ENCODE measurements around the gene OR52A1. TPM values are rescaled to one million over a fixed set of nuclear protein-coding genes. Genes with fewer than 3 reads are reported as not detected.

OR52A1 gene
- polyA plus RNA-seq, 3 donors = not detected

GRCh38 chr11:5136261-5136660 is 18.3 kb downstream of the OR52A1 start:
- TF ChIP-seq CTCF (IDR thresholded peaks at IDR 0.05) = no peak
- no peak overlapping the region for H3K4me3 Mint-ChIP-seq
- no peaks in the 10 kb centered on the region for H3K9me3 ChIP-seq (replicated peaks in 1 of 2; ENCODE audit: control insufficient read depth in 1 of 2, insufficient read depth in 1 of 2, low read length in 2 of 2)
- H3K36me3 ChIP-seq (replicated peaks in 1 of 2; ENCODE audit: control insufficient read depth in 1 of 2, insufficient read depth in 2 of 2, low read length in 2 of 2) = no peaks in the 10 kb centered on the region
- no peak overlapping the region for H2AFZ ChIP-seq (ENCODE audit: insufficient read depth, low read depth, low read length, poor library complexity, severe bottlenecking)
- no peak overlapping the region for H3K27ac Mint-ChIP-seq
- H3K4me2 ChIP-seq (replicated peaks; ENCODE audit: extremely low read depth, low read length, poor library complexity, severe bottlenecking) = no peak overlapping the region
- no peaks in the 10 kb centered on the region for H3K9me3 Mint-ChIP-seq
- peaks cover 2 to 4% (median 3%) of the 10 kb centered on the region in 3 donors for H3K27me3 Mint-ChIP-seq (ENCODE audit: low read depth in 3 of 3)
- DNase-seq = no peak
- H3K27ac ChIP-seq (ENCODE audit: low read depth in 1 of 2, low read length in 2 of 2) = no peak overlapping the region
- no peak overlapping the region for H3K4me3 ChIP-seq (replicated peaks in 1 of 3; ENCODE audit: low read depth in 2 of 3, low read length in 3 of 3)
- no peaks in the 10 kb centered on the region for H3K27me3 ChIP-seq (ENCODE audit: control insufficient read depth in 2 of 2, insufficient read depth in 2 of 2, low read length in 2 of 2)
- H3K4me1 Mint-ChIP-seq = no peaks in the 10 kb centered on the region
- no peaks in the 10 kb centered on the region for H3K4me1 ChIP-seq (ENCODE audit: control insufficient read depth in 1 of 2, insufficient read depth in 2 of 2, low read length in 2 of 2)
- no peaks in the 10 kb centered on the region for H3K36me3 Mint-ChIP-seq
- H3K9ac ChIP-seq (ENCODE audit: insufficient read depth, low read length, poor library complexity, severe bottlenecking) = no peak overlapping the region
- intact Hi-C loops (cut with micrococcal nuclease) = no loop called here
- no peaks in the 10 kb centered on the region for H4K20me1 ChIP-seq (ENCODE audit: insufficient read depth, low read length)
- H3K79me2 ChIP-seq (ENCODE audit: insufficient read depth, low read length) = no peaks in the 10 kb centered on the region

DNA sequence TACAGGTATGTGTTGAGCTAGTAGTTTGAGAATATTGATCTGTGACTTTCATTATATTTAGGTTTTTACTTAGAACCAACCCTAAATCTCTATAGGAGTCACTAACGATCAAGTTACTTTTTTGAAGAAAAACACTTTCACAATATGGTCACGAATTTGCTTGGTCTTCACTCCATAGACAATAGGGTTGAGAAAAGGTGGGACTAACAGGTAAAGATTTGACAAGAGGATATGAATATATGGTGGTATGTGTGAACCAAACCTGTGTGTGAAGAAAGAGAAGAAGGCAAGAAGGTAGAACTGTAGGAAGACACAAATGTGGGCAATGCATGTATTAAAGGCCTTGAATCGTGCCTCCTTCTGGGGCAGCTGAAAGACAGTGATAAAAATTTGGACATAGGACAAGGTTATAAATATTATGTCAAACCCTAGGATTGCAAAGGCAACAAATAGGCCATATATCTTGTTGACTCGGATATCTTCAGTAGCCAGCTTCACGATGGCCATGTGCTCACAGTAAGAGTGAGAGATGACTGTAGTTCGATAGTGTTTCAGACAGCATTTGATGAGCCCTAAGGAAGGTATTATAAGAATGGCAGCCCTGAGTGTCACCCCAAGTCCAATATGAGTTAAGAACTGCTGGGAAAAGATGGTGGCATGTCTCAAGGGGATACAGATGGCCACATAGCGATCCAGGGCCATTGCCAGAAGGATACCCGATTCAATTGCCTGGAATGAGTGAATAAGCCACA is 22.8 kb downstream of the OR52A1 start:
- Histone ChIP-seq H2AFZ (ENCODE audit: insufficient read depth, low read depth, low read length, poor library complexity, severe bottlenecking) (no peak overlapping the region), H3K27ac (ENCODE audit: low read depth in 1 of 2, low read length in 2 of 2) (no peak overlapping the region), H3K9me3 (replicated peaks in 1 of 2; ENCODE audit: control insufficient read depth in 1 of 2, insufficient read depth in 1 of 2, low read length in 2 of 2) (no peaks in the 10 kb centered on the region), H3K9ac (ENCODE audit: insufficient read depth, low read length, poor library complexity, severe bottlenecking) (no peak overlapping the region), H3K79me2 (ENCODE audit: insufficient read depth, low read length) (no peaks in the 10 kb centered on the region), H3K4me2 (replicated peaks; ENCODE audit: extremely low read depth, low read length, poor library complexity, severe bottlenecking) (no peak overlapping the region), H3K4me3 (replicated peaks in 1 of 3; ENCODE audit: low read depth in 2 of 3, low read length in 3 of 3) (no peak overlapping the region), H3K4me1 (ENCODE audit: control insufficient read depth in 1 of 2, insufficient read depth in 2 of 2, low read length in 2 of 2) (no peaks in the 10 kb centered on the region), H3K36me3 (replicated peaks in 1 of 2; ENCODE audit: control insufficient read depth in 1 of 2, insufficient read depth in 2 of 2, low read length in 2 of 2) (no peaks in the 10 kb centered on the region), H3K27me3 (ENCODE audit: control insufficient read depth in 2 of 2, insufficient read depth in 2 of 2, low read length in 2 of 2) (no peaks in the 10 kb centered on the region), H4K20me1 (ENCODE audit: insufficient read depth, low read length) (no peaks in the 10 kb centered on the region)
- DNase-seq = no peak
- no peak for TF ChIP-seq CTCF (IDR thresholded peaks at IDR 0.05)
- no peaks in the 10 kb centered on the region for H3K4me1 Mint-ChIP-seq
- intact Hi-C loops (cut with micrococcal nuclease) = no loop called here
- WGBS (ENCODE audit: insufficient coverage) = 86% methylated on average over 6 of the region's 8 CpGs
- H3K4me3 Mint-ChIP-seq = no peak overlapping the region
- no peaks in the 10 kb centered on the region for H3K9me3 Mint-ChIP-seq
- no peak overlapping the region for H3K27ac Mint-ChIP-seq
- peaks cover 2 to 3% (median 3%) of the 10 kb centered on the region in 3 donors for H3K27me3 Mint-ChIP-seq (ENCODE audit: low read depth in 3 of 3)
- no peaks in the 10 kb centered on the region for H3K36me3 Mint-ChIP-seq

All from CD14-positive monocyte (primary cell).